ENCODE measurements around the gene FAM3D.

DNA sequence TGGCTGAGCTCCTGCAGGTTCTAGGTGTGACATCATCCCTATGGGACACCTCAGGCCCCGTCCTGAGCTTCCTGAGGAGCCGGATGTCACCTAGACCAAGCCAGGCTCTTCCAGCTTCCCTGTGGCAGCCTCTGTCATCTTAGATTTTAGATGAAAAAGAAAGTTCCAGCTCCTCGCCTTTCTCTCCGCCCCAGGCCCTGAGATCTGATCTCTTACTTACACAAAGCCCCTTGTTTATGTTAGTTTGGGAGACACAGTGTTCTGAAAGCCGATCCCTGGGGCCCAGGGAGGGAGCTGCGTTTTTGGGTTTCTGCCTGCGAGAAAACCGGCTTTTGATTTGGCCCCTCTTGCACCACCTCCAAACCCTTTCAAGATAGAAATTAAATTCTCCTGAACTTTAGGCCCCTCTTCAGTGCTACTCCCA is 49.2 kb downstream of the FAM3D start:
- TF ChIP-seq, protein P1, sequence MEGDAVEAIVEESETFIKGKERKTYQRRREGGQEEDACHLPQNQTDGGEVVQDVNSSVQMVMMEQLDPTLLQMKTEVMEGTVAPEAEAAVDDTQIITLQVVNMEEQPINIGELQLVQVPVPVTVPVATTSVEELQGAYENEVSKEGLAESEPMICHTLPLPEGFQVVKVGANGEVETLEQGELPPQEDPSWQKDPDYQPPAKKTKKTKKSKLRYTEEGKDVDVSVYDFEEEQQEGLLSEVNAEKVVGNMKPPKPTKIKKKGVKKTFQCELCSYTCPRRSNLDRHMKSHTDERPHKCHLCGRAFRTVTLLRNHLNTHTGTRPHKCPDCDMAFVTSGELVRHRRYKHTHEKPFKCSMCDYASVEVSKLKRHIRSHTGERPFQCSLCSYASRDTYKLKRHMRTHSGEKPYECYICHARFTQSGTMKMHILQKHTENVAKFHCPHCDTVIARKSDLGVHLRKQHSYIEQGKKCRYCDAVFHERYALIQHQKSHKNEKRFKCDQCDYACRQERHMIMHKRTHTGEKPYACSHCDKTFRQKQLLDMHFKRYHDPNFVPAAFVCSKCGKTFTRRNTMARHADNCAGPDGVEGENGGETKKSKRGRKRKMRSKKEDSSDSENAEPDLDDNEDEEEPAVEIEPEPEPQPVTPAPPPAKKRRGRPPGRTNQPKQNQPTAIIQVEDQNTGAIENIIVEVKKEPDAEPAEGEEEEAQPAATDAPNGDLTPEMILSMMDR (IDR thresholded peaks at IDR 0.05) = no peak
- no peak for TF ChIP-seq POLR2A (IDR thresholded peaks at IDR 0.05)

All from adrenal gland (tissue), 5 donors.